Measurements from ENCODE around the gene NUCB2. TPM values are rescaled to one million over a fixed set of nuclear protein-coding genes. Genes with fewer than 3 reads are reported as not detected.

Gene NUCB2
- total and polyA plus RNA-seq, 2 of the 13 experiments (the other 11 are each of a cell fraction or from before 2014, with no cell fraction given) = 54.2 to 82.4 TPM

GRCh38 chr11:17352950-17353820 is 76.6 kb downstream of the NUCB2 start (continued):
- no peak for TF ChIP-seq ATF7 (IDR thresholded peaks at IDR 0.05)
- 0 out of 2 replicates have a peak, but pooled peaks have one; percentile 32 for TF ChIP-seq ATF7 (CRISPR knock-in tag; IDR thresholded peaks at IDR 0.05)
- no peak for TF ChIP-seq ELF3 (CRISPR knock-in tag; IDR thresholded peaks at IDR 0.05)
- peak; percentile 75 for TF ChIP-seq ZNF839 (CRISPR knock-in tag; IDR thresholded peaks at IDR 0.05; ENCODE audit: borderline replicate concordance)
- TF ChIP-seq ZEB1 (IDR thresholded peaks at IDR 0.05; ENCODE audit: insufficient replicate concordance, low read depth) = no peak
- no peak; the same call in 1 of the 2 replicates for TF ChIP-seq SALL2 (CRISPR knock-in tag; IDR thresholded peaks at IDR 0.05)
- TF ChIP-seq HNRNPUL1 (IDR thresholded peaks at IDR 0.05; ENCODE audit: low read depth, low read length) = no peak
- peak; percentile 90 for TF ChIP-seq MXD3 (CRISPR knock-in tag; IDR thresholded peaks at IDR 0.05)
- TF ChIP-seq HOXA7 (CRISPR knock-in tag; IDR thresholded peaks at IDR 0.05) = no peak
- TF ChIP-seq ZBTB8A (CRISPR knock-in tag; IDR thresholded peaks at IDR 0.05; ENCODE audit: borderline replicate concordance, low read depth) = no peak; the same call in 1 of the 2 replicates
- no peak for TF ChIP-seq KLF13 (CRISPR knock-in tag; IDR thresholded peaks at IDR 0.05)
- TF ChIP-seq CEBPG (CRISPR knock-in tag; IDR thresholded peaks at IDR 0.05) = 0 out of 2 replicates have a peak, but pooled peaks have one; percentile 10
- TF ChIP-seq NR2F1 (CRISPR knock-in tag; IDR thresholded peaks at IDR 0.05) = no peak
- TF ChIP-seq ZNF558 (CRISPR knock-in tag; IDR thresholded peaks at IDR 0.05; ENCODE audit: borderline replicate concordance) = no peak
- TF ChIP-seq DMAP1 (CRISPR knock-in tag; IDR thresholded peaks at IDR 0.05) = peak; percentile 77; the same call in 1 of the 2 replicates
- TF ChIP-seq, protein P1, sequence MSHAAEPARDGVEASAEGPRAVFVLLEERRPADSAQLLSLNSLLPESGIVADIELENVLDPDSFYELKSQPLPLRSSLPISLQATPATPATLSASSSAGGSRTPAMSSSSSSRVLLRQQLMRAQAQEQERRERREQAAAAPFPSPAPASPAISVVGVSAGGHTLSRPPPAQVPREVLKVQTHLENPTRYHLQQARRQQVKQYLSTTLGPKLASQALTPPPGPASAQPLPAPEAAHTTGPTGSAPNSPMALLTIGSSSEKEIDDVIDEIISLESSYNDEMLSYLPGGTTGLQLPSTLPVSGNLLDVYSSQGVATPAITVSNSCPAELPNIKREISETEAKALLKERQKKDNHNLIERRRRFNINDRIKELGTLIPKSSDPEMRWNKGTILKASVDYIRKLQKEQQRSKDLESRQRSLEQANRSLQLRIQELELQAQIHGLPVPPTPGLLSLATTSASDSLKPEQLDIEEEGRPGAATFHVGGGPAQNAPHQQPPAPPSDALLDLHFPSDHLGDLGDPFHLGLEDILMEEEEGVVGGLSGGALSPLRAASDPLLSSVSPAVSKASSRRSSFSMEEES (CRISPR knock-in tag; IDR thresholded peaks at IDR 0.05) = no peak; the same call in 1 of the 2 replicates
- TF ChIP-seq POLR2A (IDR thresholded peaks at IDR 0.05; ENCODE audit: insufficient read depth in 1 of 2, low read depth in 2 of 2, low read length in 2 of 2) = peak; percentile 80 to 82
- no peak for TF ChIP-seq MAFK (conservative IDR thresholded peaks at IDR 0.05 in 1 of 2, IDR thresholded peaks at IDR 0.05 in 1 of 2; ENCODE audit: low read length in 2 of 2)
- 0 out of 2 replicates have a peak, but pooled peaks have one; percentile 47 for TF ChIP-seq BRD4 (CRISPR knock-in tag; IDR thresholded peaks at IDR 0.05)
- no peak for TF ChIP-seq HNRNPL (IDR thresholded peaks at IDR 0.05; ENCODE audit: low read depth, low read length)
- TF ChIP-seq ARID4A (CRISPR knock-in tag; IDR thresholded peaks at IDR 0.05; ENCODE audit: borderline replicate concordance) = peak; percentile 88
- no peak for TF ChIP-seq CEBPB (IDR thresholded peaks at IDR 0.05; ENCODE audit: borderline replicate concordance, low read depth, low read length)
- TF ChIP-seq TBL1XR1 (IDR thresholded peaks at IDR 0.05; ENCODE audit: borderline replicate concordance, low read length, partially characterized antibody) = no peak
- TF ChIP-seq ZNF343 (CRISPR knock-in tag; IDR thresholded peaks at IDR 0.05) = 0 out of 2 replicates have a peak, but pooled peaks have one; percentile 50
- TF ChIP-seq ZNF781 (CRISPR knock-in tag; IDR thresholded peaks at IDR 0.05; ENCODE audit: borderline replicate concordance, not compliant biosample characterization) = no peak
